RCC 7860 (cell line): ENCODE results near the gene MARCHF3.
"Not testable (repeated sequence)": the region's sequence is repeated elsewhere in the genome, so short reads cannot be mapped to it uniquely, and the experiment has no call there.

ENCODE experiments used
- DNase-seq: peaks from one replicate; pipeline ENCODE4 v3.0.0-alpha.2; 2015; ENCODE audit warnings: low spot score
- FAIRE-seq: peaks from 2 replicates; lab custom pipeline; 2012; peaks lifted over from hg19 to GRCh38; lab: Jason Lieb, UNC

Gene MARCHF3

DNA sequence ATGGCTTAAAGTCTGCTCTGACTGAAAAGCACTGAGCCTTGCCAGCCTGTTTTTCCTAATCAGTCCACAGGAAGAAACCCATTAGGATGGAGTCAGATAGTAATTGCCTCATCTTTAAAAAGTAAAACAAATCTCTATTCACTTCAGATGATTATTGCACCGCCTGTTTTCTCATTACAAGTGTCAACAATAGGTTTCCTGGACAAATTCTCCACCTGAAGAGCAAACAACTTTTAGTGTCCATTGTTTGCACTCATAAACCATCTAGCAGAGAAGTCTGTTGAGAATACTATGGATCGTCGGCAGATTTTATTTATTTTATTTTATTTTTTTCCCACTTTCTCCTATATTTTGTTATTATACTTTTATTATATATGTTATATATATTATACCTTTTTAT is 22.7 kb upstream of the MARCHF3 start:
- FAIRE-seq (no peak), DNase-seq (no peak)

GRCh38 chr5:127051591-127051990 is 21.2 kb upstream of the MARCHF3 start:
- FAIRE-seq = no peak

GRCh38 chr5:127046343-127047072 is 16.1 kb upstream of the MARCHF3 start:
- no peak for DNase-seq
- no peak for FAIRE-seq

More at GRCh38 chr5:127051591-127051990, 21.2 kb upstream of the MARCHF3 start:
- no peak for DNase-seq

DNA sequence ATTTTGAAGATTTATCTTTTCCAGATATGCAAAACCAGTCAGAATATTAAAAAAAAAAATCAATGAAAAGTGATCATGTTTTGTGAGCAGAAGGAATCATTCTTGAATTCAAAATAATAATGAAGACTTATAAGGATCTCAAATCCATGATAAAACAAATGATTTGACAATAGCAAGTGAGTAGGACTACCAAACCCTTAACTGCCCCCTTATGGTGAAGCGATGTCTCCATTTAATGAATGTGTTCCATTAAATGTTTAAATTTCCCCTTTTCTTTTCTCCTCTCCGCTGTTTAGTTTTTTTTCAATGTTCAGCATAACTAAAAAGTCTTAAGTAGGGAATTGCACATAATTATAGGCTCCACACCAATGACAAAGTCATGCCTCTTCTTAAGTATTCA is 12.2 kb upstream of the MARCHF3 start:
- FAIRE-seq (no peak), DNase-seq (no peak)

DNA sequence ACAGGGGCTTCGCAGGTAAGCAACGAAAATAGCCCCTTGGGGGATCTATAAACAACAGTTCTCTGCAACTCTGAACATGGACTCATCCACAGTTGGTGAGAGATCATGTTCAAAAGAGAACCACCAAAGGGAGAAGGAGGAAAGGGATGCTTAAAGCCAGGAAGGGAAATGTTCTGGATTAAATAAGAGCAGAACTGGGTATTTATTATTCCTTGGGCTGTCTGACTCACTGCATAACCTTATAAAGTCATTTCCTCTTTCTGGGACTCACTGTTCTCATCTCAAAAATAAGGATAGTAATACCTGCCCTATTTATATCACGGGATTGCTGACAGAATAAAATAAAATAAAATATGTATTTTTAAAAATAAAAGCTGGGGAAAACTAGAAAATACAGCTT is 11.2 kb upstream of the MARCHF3 start:
- FAIRE-seq = no peak
- DNase-seq = no peak

- DNase-seq (peak; percentile 23), FAIRE-seq (no peak)
Observed at GRCh38 chr5:127040796-127041520, 10.6 kb upstream of the MARCHF3 start.

DNA sequence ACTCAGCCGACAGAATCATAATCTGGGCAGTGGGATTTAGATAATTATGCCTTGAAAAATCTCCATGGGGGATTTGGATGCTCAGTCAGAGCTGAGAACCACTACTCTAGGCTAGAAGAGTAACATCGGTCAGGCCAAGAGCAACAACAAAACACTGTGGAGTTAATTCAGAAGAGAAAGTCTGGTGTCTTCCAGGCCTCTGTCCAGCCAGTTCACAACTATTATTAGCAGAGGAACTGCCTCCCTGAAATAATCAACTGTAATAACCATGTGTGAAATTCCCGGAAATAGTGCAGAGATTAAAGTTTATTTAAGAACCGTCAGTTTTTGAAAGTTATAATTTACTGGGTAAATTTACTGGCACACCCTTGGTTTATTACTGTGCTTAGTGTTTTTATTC is 8.2 kb upstream of the MARCHF3 start:
- FAIRE-seq = no peak
- DNase-seq = no peak

DNA sequence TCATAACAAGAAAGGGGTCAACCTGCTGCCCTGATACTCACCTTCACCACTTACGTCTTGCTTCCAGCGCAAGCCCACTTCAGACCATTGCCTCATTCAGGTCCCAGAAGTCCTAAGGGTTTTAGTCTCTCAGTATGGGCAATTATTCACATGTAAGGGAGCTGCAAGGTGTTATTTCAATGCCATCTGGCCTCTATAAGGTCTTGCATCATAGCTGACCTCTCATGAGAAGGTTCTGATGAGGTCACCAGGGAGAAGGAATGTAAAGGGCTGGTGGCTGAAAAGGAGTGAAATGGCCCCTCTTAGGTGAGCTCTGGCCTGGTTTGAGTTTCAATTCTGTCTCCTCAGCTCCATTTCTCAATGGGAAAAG is 1.5 kb upstream of the MARCHF3 start:
- no peak for FAIRE-seq
- no peak for DNase-seq

DNA sequence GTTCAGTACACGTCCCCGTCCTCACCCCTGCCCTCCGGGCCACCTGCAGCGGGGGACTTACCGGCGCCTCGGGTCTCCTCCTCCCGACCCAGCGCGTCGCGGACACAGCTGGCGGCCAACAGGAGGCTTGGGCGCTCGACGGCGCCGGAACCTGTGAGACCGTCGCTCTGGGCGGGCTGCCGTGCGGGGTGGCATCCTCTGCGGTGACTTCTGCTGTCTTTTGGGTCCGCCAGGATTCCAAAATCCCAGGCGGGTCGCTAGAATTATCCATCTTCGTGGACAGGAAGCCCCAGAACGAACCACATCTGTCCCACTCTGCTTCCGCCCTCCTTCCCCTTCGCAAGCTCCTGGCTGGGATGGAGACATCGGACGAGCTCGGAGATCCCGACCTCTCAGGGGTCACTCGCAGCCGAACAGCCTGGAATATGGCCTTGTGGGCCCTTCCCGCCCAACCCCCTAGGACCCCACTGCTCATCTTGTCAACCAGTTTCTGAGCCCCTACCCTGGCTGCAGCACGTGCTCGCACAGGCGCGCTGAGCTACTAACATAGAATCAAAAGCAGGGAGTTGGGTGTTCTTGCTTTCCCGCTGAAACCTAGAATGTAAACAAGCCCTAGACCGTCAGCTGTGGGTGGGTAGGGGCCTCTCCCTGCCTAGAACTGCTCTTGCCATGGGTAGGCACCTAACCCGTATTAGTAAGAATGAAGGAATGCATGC is 947 bp upstream of the MARCHF3 start:
- FAIRE-seq (no peak), DNase-seq (no peak)

GRCh38 chr5:127029581-127030258 is 638 bp downstream of the MARCHF3 start:
- peak; percentile 75 for DNase-seq

GRCh38 chr5:127028822-127029457 is 1.4 kb downstream of the MARCHF3 start:
- DNase-seq (no peak), FAIRE-seq (no peak)

More at GRCh38 chr5:127029581-127030258, 638 bp downstream of the MARCHF3 start:
- FAIRE-seq = peak; percentile 42

DNA sequence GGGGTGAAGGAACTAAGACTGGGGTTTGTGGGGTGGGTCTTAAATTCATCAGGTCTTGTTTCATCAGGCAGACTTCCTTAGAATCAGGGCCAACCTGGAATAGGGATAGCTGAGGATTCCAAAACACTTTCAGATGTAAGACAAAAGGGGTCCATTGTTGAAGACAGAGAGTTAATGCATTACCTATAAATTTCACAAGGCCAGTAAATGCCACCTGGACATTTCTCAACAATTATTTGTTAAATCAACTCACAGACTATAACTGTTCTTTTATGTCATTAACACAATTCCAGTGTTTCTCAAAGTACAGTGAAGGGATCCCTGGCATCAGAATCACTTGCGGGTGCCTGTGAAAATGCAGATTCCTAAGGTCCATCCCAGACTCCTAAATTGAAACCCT is 2.8 kb downstream of the MARCHF3 start:
- DNase-seq (no peak), FAIRE-seq (no peak)

- no peak for FAIRE-seq
- no peak for DNase-seq
Observed at GRCh38 chr5:127026166-127026565, 4.2 kb downstream of the MARCHF3 start.

DNA sequence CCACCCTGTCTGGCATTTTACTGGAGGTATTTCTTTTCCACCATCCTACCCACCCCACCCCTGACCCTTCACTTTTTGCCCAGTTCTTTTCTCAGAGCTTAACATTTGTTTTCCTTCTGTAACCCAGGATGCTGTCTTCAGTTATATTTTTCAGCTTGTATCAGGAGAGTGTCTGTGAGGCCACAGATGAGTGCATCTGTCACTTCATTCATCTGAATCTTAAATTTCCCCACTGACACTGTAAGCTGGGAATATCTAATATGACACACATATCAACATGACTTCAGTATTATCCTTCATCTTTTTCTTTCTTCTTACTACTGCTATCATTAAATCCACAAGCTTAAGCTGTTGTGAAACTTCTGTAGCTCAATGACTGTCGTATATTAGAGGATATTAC is 4.9 kb downstream of the MARCHF3 start:
- DNase-seq = no peak
- no peak for FAIRE-seq

- no peak for DNase-seq
- no peak for FAIRE-seq
Observed at GRCh38 chr5:127024821-127025220, 5.5 kb downstream of the MARCHF3 start.

GRCh38 chr5:127023552-127024191 is 6.7 kb downstream of the MARCHF3 start:
- not testable (repeated sequence) for DNase-seq, FAIRE-seq

- FAIRE-seq = no peak
Observed at GRCh38 chr5:127022846-127023245, 7.5 kb downstream of the MARCHF3 start.

DNA sequence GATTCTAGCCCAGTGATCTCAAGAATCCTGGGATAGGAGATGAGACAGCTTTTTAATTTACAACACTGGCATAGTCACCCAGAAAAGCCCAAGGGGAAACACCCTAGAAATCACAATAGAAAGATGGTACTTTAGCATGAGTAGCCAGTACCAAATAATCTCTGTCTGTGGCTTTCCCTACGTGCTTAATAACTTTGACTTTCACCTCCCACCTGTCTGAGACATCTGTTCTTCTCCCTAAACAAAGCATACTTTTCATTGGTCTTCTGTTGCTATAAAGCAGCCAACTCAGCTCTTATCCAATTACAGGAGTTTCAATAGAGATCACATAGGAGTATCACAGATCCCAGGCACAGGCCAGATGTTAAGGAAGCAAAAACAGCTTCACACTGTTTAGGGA is 10.4 kb downstream of the MARCHF3 start:
- no peak for DNase-seq
- FAIRE-seq = no peak

More at GRCh38 chr5:127022846-127023245, 7.5 kb downstream of the MARCHF3 start:
- DNase-seq = no peak

DNA sequence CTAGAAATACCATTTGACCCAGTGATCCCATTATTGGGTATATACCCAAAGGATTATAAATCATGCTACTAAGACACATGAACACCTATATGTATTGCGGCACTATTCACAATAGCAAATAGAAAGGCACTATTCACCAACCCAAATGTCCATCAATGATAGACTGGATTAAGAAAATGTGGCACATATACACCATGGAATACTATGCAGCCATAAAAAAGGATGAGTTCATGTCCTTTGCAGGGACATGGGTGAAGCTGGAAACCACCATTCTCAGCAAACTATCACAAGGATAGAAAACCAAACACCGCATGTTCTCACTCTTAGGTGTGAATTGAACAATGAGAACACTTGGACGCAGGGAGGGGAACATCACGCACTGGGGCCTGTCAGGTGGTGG is 13.6 kb downstream of the MARCHF3 start:
- not testable (repeated sequence) for DNase-seq, FAIRE-seq

- DNase-seq = no peak
- FAIRE-seq = no peak
Observed at GRCh38 chr5:127015716-127016115, 14.6 kb downstream of the MARCHF3 start.
